CD4-positive, alpha-beta T cell treated with Interleukin-4 for 4 hours (primary cell): ENCODE results near the gene TSPOAP1.
"Not testable (repeated sequence)": the region's sequence is repeated elsewhere in the genome, so short reads cannot be mapped to it uniquely, and the experiment has no call there.

ENCODE experiments used
- DNase-seq: peaks from one replicate; pipeline ENCODE4 v3.0.0-alpha.2; 2020

The TSPOAP1 gene

GRCh38 chr17:58360296-58361063 lies 31.9 kb upstream of the TSPOAP1 start:
- no peak for DNase-seq

- no peak for DNase-seq
Observed at GRCh38 chr17:58358408-58359172, 30.0 kb upstream of the TSPOAP1 start.

GRCh38 chr17:58357312-58358297 lies 29.0 kb upstream of the TSPOAP1 start:
- no peak for DNase-seq

- DNase-seq, result no peak
Observed at GRCh38 chr17:58356231-58356630, 27.6 kb upstream of the TSPOAP1 start.

- DNase-seq, result no peak
Observed at GRCh38 chr17:58354541-58355216, 26.1 kb upstream of the TSPOAP1 start.

- DNase-seq, result no peak
Observed at GRCh38 chr17:58353389-58353825, 24.8 kb upstream of the TSPOAP1 start.

GRCh38 chr17:58352596-58353388 lies 24.2 kb upstream of the TSPOAP1 start:
- DNase-seq, result no peak

GRCh38 chr17:58351831-58352595 lies 23.4 kb upstream of the TSPOAP1 start, which contains the start of gene SUPT4H1:
TSS of gene SUPT4H1 (minus strand) at chr17:58352201. CDS start at chr17:58352135, 66 bp downstream.
- peak; percentile 96 for DNase-seq

- no peak for DNase-seq
Observed at GRCh38 chr17:58351182-58351581, 22.6 kb upstream of the TSPOAP1 start.

- no peak for DNase-seq
Observed at GRCh38 chr17:58348038-58348437, 19.4 kb upstream of the TSPOAP1 start.

- DNase-seq, result no peak
Observed at GRCh38 chr17:58345500-58345899, 16.9 kb upstream of the TSPOAP1 start.

- DNase-seq, result peak; percentile 90
Observed at GRCh38 chr17:58344791-58345157, 16.2 kb upstream of the TSPOAP1 start.

GRCh38 chr17:58344047-58344790 lies 15.6 kb upstream of the TSPOAP1 start:
- peak; percentile 97 for DNase-seq

GRCh38 chr17:58343131-58343530 lies 14.5 kb upstream of the TSPOAP1 start:
- DNase-seq, result no peak

GRCh38 chr17:58341861-58342475 lies 13.4 kb upstream of the TSPOAP1 start:
- no peak for DNase-seq

GRCh38 chr17:58341136-58341860 lies 12.7 kb upstream of the TSPOAP1 start:
- DNase-seq, result not testable (repeated sequence)

- no peak for DNase-seq
Observed at GRCh38 chr17:58340405-58340876, 11.8 kb upstream of the TSPOAP1 start.

- DNase-seq, result peak; percentile 51
Observed at GRCh38 chr17:58339755-58340404, 11.3 kb upstream of the TSPOAP1 start.
